Measurements from ENCODE around the gene SPTBN4. TPM values are rescaled to one million over a fixed set of nuclear protein-coding genes. Genes with fewer than 3 reads are reported as not detected.

The SPTBN4 gene
- total and polyA plus RNA-seq, 2 donors (not counting 1 experiment from before 2014, with no cell fraction given): 1.3 to 6.6 TPM

GRCh38 chr19:40576585-40577451, 110.0 kb downstream of the SPTBN4 start, which contains the start of gene SHKBP1:
TSS of gene SHKBP1 (plus strand) at chr19:40576873. CDS start at chr19:40576900, 27 bp downstream.
- peak within 1 kb of the TSS; percentile 88 for H3K4me2 ChIP-seq (ENCODE audit: extremely low read depth, insufficient read depth, low read length)
- TF ChIP-seq EZH2 (IDR thresholded peaks at IDR 0.05; ENCODE audit: low read length, missing control alignments) (no peak), CTCF (conservative IDR thresholded peaks at IDR 0.05 in 1 of 2, IDR thresholded peaks at IDR 0.05 in 1 of 2; ENCODE audit: low read depth in 1 of 2, low read length in 2 of 2) (no peak)
- no peaks in the 10 kb centered on the region for H4K20me1 ChIP-seq (ENCODE audit: control insufficient read depth, extremely low read depth, insufficient read depth, low read length)
- no peaks in the 10 kb centered on the region for H3K9me3 ChIP-seq (ENCODE audit: control insufficient read depth, insufficient read depth, low read depth, low read length)
- peak within 1 kb of the TSS; percentile 72 to 97 (median 94) for H3K4me3 ChIP-seq (replicated peaks in 1 of 4; ENCODE audit: control extremely low read depth in 1 of 4, insufficient read depth in 1 of 4, low read depth in 3 of 4, low read length in 4 of 4)
- H3K27me3 ChIP-seq (ENCODE audit: control insufficient read depth, insufficient read depth, low read length): no peaks in the 10 kb centered on the region
- no peaks in the 10 kb centered on the region for H3K4me1 ChIP-seq (ENCODE audit: control insufficient read depth, extremely low read depth, insufficient read depth, low read length)
- H3K79me2 ChIP-seq (ENCODE audit: control insufficient read depth, insufficient read depth, low read length): peaks cover 5% of the 10 kb centered on the region
- peaks cover 12% of the 10 kb centered on the region for H3K36me3 ChIP-seq (ENCODE audit: control insufficient read depth, insufficient read depth, low read length)
- H3K9ac ChIP-seq (ENCODE audit: insufficient read depth, low read length): peak within 1 kb of the TSS; percentile 80
- peak within 1 kb of the TSS; percentile 63 for H3K27ac ChIP-seq (ENCODE audit: insufficient read depth, low read length)
- peak; percentile 92 to 95 for DNase-seq (ENCODE audit: low read depth in 2 of 2)
- peak within 1 kb of the TSS; percentile 91 for H2AFZ ChIP-seq (ENCODE audit: low read length)

GRCh38 chr19:40578442-40578908, 111.7 kb downstream of the SPTBN4 start:
- no peaks in the 10 kb centered on the region for H3K4me1 ChIP-seq (ENCODE audit: control insufficient read depth, extremely low read depth, insufficient read depth, low read length)
- H3K9me3 ChIP-seq (ENCODE audit: control insufficient read depth, insufficient read depth, low read depth, low read length): no peaks in the 10 kb centered on the region
- H3K27me3 ChIP-seq (ENCODE audit: control insufficient read depth, insufficient read depth, low read length): no peaks in the 10 kb centered on the region
- H3K9ac ChIP-seq (ENCODE audit: insufficient read depth, low read length): no peak overlapping the region
- H3K4me2 ChIP-seq (ENCODE audit: extremely low read depth, insufficient read depth, low read length): no peak overlapping the region
- peaks cover 16% of the 10 kb centered on the region for H3K36me3 ChIP-seq (ENCODE audit: control insufficient read depth, insufficient read depth, low read length)
- peak in 1 of 2 donors; percentile 46 for DNase-seq (ENCODE audit: low read depth in 2 of 2)
- no peak overlapping the region for H3K27ac ChIP-seq (ENCODE audit: insufficient read depth, low read length)
- TF ChIP-seq CTCF (conservative IDR thresholded peaks at IDR 0.05 in 1 of 2, IDR thresholded peaks at IDR 0.05 in 1 of 2; ENCODE audit: low read depth in 1 of 2, low read length in 2 of 2) (no peak), EZH2 (IDR thresholded peaks at IDR 0.05; ENCODE audit: low read length, missing control alignments) (no peak)
- no peak overlapping the region for H3K4me3 ChIP-seq (replicated peaks in 1 of 4; ENCODE audit: control extremely low read depth in 1 of 4, insufficient read depth in 1 of 4, low read depth in 3 of 4, low read length in 4 of 4)
- H2AFZ ChIP-seq (ENCODE audit: low read length): no peak overlapping the region
- no peaks in the 10 kb centered on the region for H4K20me1 ChIP-seq (ENCODE audit: control insufficient read depth, extremely low read depth, insufficient read depth, low read length)
- H3K79me2 ChIP-seq (ENCODE audit: control insufficient read depth, insufficient read depth, low read length): peaks cover 5% of the 10 kb centered on the region

- TF ChIP-seq EZH2 (IDR thresholded peaks at IDR 0.05; ENCODE audit: low read length, missing control alignments) (no peak), CTCF (conservative IDR thresholded peaks at IDR 0.05 in 1 of 2, IDR thresholded peaks at IDR 0.05 in 1 of 2; ENCODE audit: low read depth in 1 of 2, low read length in 2 of 2) (no peak)
- Histone ChIP-seq H3K79me2 (ENCODE audit: control insufficient read depth, insufficient read depth, low read length) (peaks cover 5% of the 10 kb centered on the region), H4K20me1 (ENCODE audit: control insufficient read depth, extremely low read depth, insufficient read depth, low read length) (no peaks in the 10 kb centered on the region), H3K27me3 (ENCODE audit: control insufficient read depth, insufficient read depth, low read length) (no peaks in the 10 kb centered on the region), H2AFZ (ENCODE audit: low read length) (no peak overlapping the region), H3K4me1 (ENCODE audit: control insufficient read depth, extremely low read depth, insufficient read depth, low read length) (no peaks in the 10 kb centered on the region), H3K9ac (ENCODE audit: insufficient read depth, low read length) (no peak overlapping the region), H3K4me3 (replicated peaks in 1 of 4; ENCODE audit: control extremely low read depth in 1 of 4, insufficient read depth in 1 of 4, low read depth in 3 of 4, low read length in 4 of 4) (no peak overlapping the region), H3K36me3 (ENCODE audit: control insufficient read depth, insufficient read depth, low read length) (peaks cover 16% of the 10 kb centered on the region), H3K27ac (ENCODE audit: insufficient read depth, low read length) (no peak overlapping the region), H3K9me3 (ENCODE audit: control insufficient read depth, insufficient read depth, low read depth, low read length) (no peaks in the 10 kb centered on the region), H3K4me2 (ENCODE audit: extremely low read depth, insufficient read depth, low read length) (no peak overlapping the region)
- no peak for DNase-seq (ENCODE audit: low read depth in 2 of 2)
Measured at GRCh38 chr19:40580619-40581018, 113.8 kb downstream of the SPTBN4 start.

All from fibroblast of lung (primary cell).